Activated CD4-positive, alpha-beta T cell treated with anti-CD3 and anti-CD28 coated beads, Interleukin-2, amount 10 ng/mL, durations not matched to agents 24 days and 14 days (primary cell): Measurements from ENCODE around the gene TLN1. TPM values are rescaled to one million over a fixed set of nuclear protein-coding genes. Genes with fewer than 3 reads are reported as not detected.

ENCODE experiments used
- DNase-seq: peaks from one replicate; pipeline ENCODE4 v3.0.0; 2022
- H3K27ac Mint-ChIP-seq: one replicate; pipeline ENCODE4 v1.8.0; 2022; ENCODE audit warnings: mild to moderate bottlenecking, mixed read lengths
- H3K27me3 Mint-ChIP-seq: one replicate; pipeline ENCODE4 v1.8.0; 2022; ENCODE audit warnings: mixed read lengths
- H3K36me3 Mint-ChIP-seq: one replicate; pipeline ENCODE4 v1.8.0; 2022; ENCODE audit warnings: low read depth, mild to moderate bottlenecking, mixed read lengths
- H3K4me1 Mint-ChIP-seq: one replicate; pipeline ENCODE4 v1.8.0; 2021; ENCODE audit warnings: mixed read lengths
- H3K4me3 Mint-ChIP-seq: one replicate; pipeline ENCODE4 v1.8.0; 2022; ENCODE audit warnings: mild to moderate bottlenecking, moderate library complexity, mixed read lengths
- H3K9me3 Mint-ChIP-seq: one replicate; pipeline ENCODE4 v1.8.0; 2021; ENCODE audit warnings: mixed read lengths
- intact Hi-C: fragments of 100-400 bp; cut with micrococcal nuclease; formaldehyde crosslinking; loops from one replicate; pipeline ENCODE4 v1.15.1; 2023
- total RNA-seq: library from RNA; stranded (reverse); gene quantifications from 2 replicates; pipeline ENCODE4 v1.2.3, GENCODE V29; 2022

TLN1 gene
- total RNA-seq, 1 donor from 2014 or later = 220 TPM

GRCh38 chr9:35730486-35730854 lies 1.5 kb downstream of the TLN1 start:
- no peaks in the 10 kb centered on the region for H3K27me3 Mint-ChIP-seq
- H3K27ac Mint-ChIP-seq = peak overlapping the region; percentile 60

DNA sequence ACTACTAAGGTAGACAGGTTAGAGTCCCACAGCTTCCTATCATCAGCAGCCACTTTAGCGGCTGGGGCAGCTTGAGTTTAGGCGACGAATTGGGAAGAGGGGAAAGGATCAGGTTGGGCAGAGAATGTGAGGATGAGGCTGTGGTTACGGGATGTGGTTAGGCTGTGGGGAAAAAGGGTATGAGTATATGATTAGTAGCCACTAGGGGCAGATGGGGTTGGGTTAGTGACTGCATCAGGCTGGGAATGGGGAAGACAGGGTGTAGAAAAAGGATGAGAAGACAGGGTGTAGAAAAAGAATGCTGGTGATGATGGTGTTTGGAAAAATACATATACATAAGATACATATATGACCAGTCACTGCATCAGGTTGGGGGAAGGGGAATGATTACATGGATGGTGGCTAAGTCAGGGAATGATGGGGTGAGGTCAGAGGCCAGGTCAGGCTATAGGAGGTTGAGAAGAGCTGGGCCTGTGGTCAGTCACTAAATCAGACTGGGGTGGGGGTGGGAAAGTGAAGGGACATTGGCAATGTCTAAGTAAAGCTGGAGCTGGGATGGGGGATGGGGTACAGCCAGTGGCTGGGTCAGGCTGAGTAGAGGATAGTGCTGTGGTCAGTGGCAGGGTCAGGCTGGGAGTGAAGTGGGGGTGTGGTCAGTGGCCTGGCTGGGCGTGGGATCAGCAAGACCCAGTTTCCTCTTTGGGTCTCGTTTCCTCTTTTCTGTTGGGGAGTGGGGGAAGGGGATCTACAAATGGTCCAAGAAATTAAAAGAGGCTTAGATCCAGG lies 2.1 kb downstream of the TLN1 start:
- Mint-ChIP-seq H3K27me3 (no peaks in the 10 kb centered on the region), H3K4me1 (peaks cover 20% of the 10 kb centered on the region), H3K36me3 (peaks cover 18% of the 10 kb centered on the region), H3K9me3 (no peaks in the 10 kb centered on the region), H3K27ac (peak overlapping the region; percentile 60), H3K4me3 (no peak overlapping the region)
- peak; percentile 78 for DNase-seq
- intact Hi-C loops = loop anchor here (2.0 to 5.0 kb wide), 2 partner anchors 33 to 618 kb away; no protein-coding TSS in a partner anchor

More at GRCh38 chr9:35730486-35730854, 1.5 kb downstream of the TLN1 start:
- no peak for DNase-seq
- H3K4me3 Mint-ChIP-seq = no peak overlapping the region
- H3K4me1 Mint-ChIP-seq = peaks cover 22% of the 10 kb centered on the region
- peaks cover 22% of the 10 kb centered on the region for H3K36me3 Mint-ChIP-seq
- no peaks in the 10 kb centered on the region for H3K9me3 Mint-ChIP-seq
- intact Hi-C loops = loop anchor here (5.0 kb wide), 1 partner anchor 618 kb away; no protein-coding TSS in a partner anchor

- Mint-ChIP-seq H3K4me1 (peaks cover 19% of the 10 kb centered on the region), H3K9me3 (no peaks in the 10 kb centered on the region), H3K4me3 (no peak overlapping the region), H3K36me3 (peaks cover 23% of the 10 kb centered on the region), H3K27me3 (no peaks in the 10 kb centered on the region), H3K27ac (no peak overlapping the region)
- DNase-seq = peak; percentile 63
- intact Hi-C loops = loop anchor here (2.0 kb wide), 1 partner anchor 32 kb away; no protein-coding TSS in a partner anchor
Observed at GRCh38 chr9:35729101-35729500, 2.9 kb downstream of the TLN1 start.

DNA sequence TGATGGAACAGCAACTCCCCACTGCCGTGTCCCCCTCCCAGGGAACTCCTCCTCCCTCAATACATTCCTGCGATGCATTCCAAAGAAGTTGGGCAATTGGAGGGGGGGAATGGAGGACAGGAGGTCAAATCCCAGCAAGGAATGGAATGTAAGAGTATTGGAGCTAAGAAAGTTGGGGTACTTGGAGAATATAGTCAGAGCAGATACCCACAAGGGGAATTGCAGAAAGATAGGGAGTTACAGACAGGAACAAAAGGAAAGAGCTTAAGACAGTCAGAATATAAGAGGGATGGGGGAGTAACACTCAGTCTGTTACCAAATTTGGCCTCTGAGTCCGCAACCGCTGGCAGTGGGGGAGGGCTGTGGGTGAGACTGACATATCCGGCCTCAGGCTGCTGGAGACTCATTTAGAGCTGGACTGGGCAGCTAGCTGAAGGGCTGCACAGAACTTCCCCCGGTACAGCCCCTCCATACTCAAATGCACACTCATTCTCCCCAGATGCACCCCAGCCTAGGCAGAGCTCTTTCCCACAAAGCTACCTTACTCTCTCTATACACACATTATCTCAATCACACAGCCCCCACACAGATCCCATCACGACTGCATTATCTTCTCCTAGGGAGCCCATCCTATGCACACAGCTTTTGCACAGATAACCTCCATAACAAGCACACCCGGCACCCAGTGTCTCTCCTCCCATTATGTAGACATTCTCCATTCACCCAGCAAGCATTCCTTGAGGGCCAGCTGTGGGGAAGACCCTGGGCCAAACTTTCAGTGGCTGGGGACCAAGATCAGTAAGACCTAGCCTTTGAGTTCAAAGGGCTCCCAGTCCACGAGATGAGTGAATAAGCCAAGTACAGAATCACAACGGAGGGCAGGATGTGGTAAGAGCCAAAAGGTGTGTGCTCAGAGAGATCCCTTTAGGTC lies 3.7 kb downstream of the TLN1 start:
- H3K36me3 Mint-ChIP-seq = peaks cover 29% of the 10 kb centered on the region
- no peak overlapping the region for H3K27ac Mint-ChIP-seq
- intact Hi-C loops = loop anchor here (2.0 kb wide), 1 partner anchor 32 kb away; no protein-coding TSS in a partner anchor
- H3K4me3 Mint-ChIP-seq = no peak overlapping the region
- no peaks in the 10 kb centered on the region for H3K27me3 Mint-ChIP-seq
- peaks cover 16% of the 10 kb centered on the region for H3K4me1 Mint-ChIP-seq
- H3K9me3 Mint-ChIP-seq = no peaks in the 10 kb centered on the region
- peak; percentile 82 for DNase-seq

GRCh38 chr9:35727676-35728040 lies 4.3 kb downstream of the TLN1 start:
- Mint-ChIP-seq H3K27me3 (no peaks in the 10 kb centered on the region), H3K27ac (no peak overlapping the region), H3K4me3 (no peak overlapping the region), H3K36me3 (peaks cover 33% of the 10 kb centered on the region), H3K9me3 (no peaks in the 10 kb centered on the region), H3K4me1 (peaks cover 11% of the 10 kb centered on the region)
- intact Hi-C loops = loop anchor here (2.0 kb wide), 1 partner anchor 31 kb away; no protein-coding TSS in a partner anchor
- DNase-seq = no peak

DNA sequence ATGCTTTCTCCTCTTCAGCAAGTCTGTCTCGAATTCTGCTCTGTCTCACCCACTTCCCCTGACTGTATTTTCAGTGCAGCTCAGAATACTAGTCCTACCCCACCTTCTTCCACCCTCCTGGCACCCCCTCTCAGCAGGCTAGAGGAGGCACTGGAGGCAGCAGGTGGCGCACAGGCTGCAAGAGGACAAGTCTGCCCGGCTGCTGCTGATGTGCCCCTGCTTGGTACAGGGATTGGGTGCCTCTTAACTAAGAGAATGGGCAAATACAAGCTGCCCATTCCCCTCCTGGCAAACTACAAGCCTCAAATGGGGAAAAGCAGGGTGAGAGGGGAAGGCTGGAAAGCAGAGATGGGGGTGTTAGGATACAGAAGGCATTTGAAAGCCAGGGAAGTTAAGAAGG lies 5.1 kb downstream of the TLN1 start:
- no peaks in the 10 kb centered on the region for H3K27me3 Mint-ChIP-seq
- peak; percentile 75 for DNase-seq
- no peaks in the 10 kb centered on the region for H3K9me3 Mint-ChIP-seq
- intact Hi-C loops = no loop called here
- peaks cover 40% of the 10 kb centered on the region for H3K36me3 Mint-ChIP-seq
- H3K4me1 Mint-ChIP-seq = peaks cover 11% of the 10 kb centered on the region
- H3K27ac Mint-ChIP-seq = peak overlapping the region; percentile 67
- no peak overlapping the region for H3K4me3 Mint-ChIP-seq

DNA sequence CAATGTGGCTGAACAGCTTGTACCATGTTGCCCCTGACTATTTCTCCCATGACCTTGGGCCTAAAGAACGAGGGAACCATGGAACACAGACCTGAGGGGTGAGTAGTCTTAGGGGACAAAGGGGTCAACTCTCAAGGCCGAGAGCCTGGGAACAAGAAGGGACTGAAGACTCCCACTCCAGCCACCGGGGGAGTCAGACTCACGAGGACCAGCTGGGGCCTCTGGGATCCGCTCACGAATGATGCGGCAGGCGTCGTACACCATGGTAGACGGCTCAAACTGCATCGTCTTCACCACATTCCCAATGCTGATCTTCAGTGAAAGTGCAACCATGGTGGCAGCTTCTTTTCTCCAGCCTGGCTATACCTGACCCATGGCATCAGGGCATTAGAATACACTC lies 6.6 kb downstream of the TLN1 start:
- peaks cover 49% of the 10 kb centered on the region for H3K36me3 Mint-ChIP-seq
- DNase-seq = no peak
- H3K27me3 Mint-ChIP-seq = no peaks in the 10 kb centered on the region
- no peak overlapping the region for H3K4me3 Mint-ChIP-seq
- no peak overlapping the region for H3K27ac Mint-ChIP-seq
- intact Hi-C loops = no loop called here
- H3K9me3 Mint-ChIP-seq = no peaks in the 10 kb centered on the region
- H3K4me1 Mint-ChIP-seq = peaks cover 8% of the 10 kb centered on the region

GRCh38 chr9:35723908-35724307 lies 8.1 kb downstream of the TLN1 start:
- no peak overlapping the region for H3K27ac Mint-ChIP-seq
- H3K9me3 Mint-ChIP-seq = no peaks in the 10 kb centered on the region
- H3K4me3 Mint-ChIP-seq = no peak overlapping the region
- peaks cover 62% of the 10 kb centered on the region for H3K36me3 Mint-ChIP-seq
- no peak for DNase-seq
- no peaks in the 10 kb centered on the region for H3K27me3 Mint-ChIP-seq
- intact Hi-C loops = no loop called here
- peaks cover 8% of the 10 kb centered on the region for H3K4me1 Mint-ChIP-seq

DNA sequence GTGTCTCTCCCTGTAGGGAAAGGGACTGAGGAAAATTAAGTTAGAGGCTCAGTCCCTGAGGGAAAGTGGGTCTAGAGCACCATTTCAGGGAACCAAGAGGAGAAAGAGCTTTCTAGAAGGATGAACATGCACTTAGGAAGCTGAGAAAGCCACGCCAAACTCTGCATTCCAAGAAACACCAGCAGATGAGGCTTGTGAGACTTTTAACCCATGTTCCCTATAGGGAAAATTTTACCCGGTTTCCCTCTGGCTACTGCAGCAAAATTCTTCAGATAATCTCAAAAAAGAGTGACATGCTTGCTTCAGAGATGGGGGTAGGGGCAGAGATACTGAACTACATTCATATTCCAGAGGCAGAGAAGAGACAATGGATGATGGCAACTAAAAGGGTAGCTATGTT lies 8.6 kb downstream of the TLN1 start:
- Mint-ChIP-seq H3K36me3 (peaks cover 64% of the 10 kb centered on the region), H3K4me1 (peaks cover 8% of the 10 kb centered on the region), H3K27ac (no peak overlapping the region), H3K9me3 (no peaks in the 10 kb centered on the region), H3K4me3 (no peak overlapping the region), H3K27me3 (no peaks in the 10 kb centered on the region)
- DNase-seq = no peak
- intact Hi-C loops = no loop called here

DNA sequence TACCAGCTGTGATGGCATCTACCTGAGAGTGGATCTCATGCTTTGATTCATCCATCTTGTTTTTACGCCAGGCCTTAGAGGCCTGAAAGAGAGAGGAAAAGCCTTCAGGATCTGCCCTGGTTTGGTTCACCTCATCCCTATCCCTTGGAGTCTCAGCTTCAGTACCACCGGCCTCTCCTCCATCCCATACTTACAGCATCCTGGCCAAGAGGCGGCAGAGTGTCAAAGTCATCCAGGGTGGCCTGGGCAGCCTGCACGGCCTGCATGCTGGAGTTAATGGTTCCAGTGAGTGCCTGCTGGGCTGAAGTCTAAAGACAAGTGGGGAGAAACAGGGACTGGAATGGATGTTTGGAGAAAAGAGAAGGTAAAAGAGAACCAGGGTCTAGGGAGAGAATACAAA lies 12.4 kb downstream of the TLN1 start:
- intact Hi-C loops = no loop called here
- peaks cover 84% of the 10 kb centered on the region for H3K36me3 Mint-ChIP-seq
- no peaks in the 10 kb centered on the region for H3K27me3 Mint-ChIP-seq

DNA sequence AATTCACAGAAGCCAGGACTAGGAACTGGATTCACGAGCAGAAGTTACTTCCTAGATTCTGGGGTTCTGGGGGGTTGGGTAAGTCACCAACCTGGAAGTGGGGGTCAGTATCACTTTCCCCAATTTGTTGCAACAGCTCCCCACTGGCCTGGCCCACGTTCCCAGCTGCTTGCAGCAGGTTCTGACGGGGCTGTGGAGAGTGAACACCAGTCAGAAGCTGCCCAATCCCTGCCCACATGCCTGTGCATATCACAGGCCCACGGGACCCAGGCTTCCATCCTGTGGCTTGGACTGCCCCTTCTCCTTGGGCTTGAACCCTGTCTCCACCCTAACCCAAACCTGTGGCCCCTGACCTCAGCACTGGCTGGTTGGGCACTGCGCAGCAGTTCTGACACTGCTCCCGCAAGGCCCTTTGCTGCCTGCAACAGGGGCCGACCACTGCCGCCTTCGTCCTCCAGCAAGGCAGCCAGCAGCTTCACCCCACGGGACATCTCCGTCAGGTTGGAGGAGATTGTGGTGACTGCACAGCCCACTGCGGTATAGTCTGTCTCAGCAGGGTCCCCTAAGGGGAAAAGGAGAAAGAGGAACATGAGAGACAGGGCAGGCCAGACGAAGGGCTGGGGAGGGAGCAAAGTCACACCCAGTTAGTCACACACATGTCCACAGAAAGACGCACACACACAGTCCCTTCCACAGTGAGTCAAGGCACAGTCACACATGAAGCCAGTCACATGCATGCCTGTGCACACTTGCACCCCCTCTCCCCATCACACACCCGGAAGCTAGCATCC lies 13.1 kb downstream of the TLN1 start:
- intact Hi-C loops = no loop called here
- DNase-seq = no peak
- Mint-ChIP-seq H3K27me3 (no peaks in the 10 kb centered on the region), H3K4me1 (peaks cover 3% of the 10 kb centered on the region), H3K9me3 (no peaks in the 10 kb centered on the region), H3K27ac (no peak overlapping the region), H3K4me3 (no peak overlapping the region), H3K36me3 (peaks cover 85% of the 10 kb centered on the region)

More for the DNA sequence above, 12.4 kb downstream of the TLN1 start:
- no peak overlapping the region for H3K27ac Mint-ChIP-seq
- DNase-seq = no peak
- no peak overlapping the region for H3K4me3 Mint-ChIP-seq
- no peaks in the 10 kb centered on the region for H3K9me3 Mint-ChIP-seq
- peaks cover 3% of the 10 kb centered on the region for H3K4me1 Mint-ChIP-seq

DNA sequence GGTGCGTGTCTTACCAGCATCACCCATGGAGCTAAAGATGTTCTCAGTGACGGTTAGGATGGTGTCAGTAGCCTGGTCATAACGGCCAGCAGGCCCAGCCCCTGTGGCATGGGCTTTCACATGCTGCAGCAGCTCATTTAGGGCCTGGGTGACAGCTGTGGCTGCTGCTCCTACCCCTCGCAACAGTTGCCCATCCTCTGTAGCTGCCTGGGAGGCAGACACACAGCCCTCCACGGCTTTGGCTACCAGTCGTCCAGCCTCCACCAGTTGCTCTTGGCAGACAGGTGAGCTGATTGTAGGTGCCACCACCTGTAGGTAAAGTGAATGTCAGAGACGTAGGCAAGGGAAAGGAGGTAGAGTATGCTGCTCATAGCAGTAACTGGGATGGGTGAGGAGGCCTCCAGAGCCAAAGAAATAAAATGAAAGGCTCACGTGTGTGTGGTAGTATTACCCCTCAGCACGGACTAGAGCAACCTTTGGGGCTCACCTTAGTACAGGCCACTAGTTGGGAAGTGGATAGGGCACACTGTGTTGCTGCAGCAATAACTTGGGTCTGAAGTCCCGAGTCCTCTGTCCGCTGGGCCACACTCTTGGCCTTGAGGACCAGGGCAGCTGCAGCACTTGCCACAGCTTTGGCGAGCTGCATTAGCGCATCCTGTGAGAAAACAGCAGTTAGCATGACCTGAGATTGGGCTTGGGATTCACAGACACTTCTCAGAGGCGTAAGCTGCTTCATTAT lies 14.7 kb downstream of the TLN1 start:
- Mint-ChIP-seq H3K36me3 (peaks cover 84% of the 10 kb centered on the region), H3K27ac (no peak overlapping the region), H3K4me3 (no peak overlapping the region), H3K9me3 (no peaks in the 10 kb centered on the region), H3K4me1 (peaks cover 3% of the 10 kb centered on the region), H3K27me3 (no peaks in the 10 kb centered on the region)
- DNase-seq = no peak
- intact Hi-C loops = no loop called here

GRCh38 chr9:35716230-35716629 lies 15.8 kb downstream of the TLN1 start:
- no peaks in the 10 kb centered on the region for H3K9me3 Mint-ChIP-seq
- H3K4me1 Mint-ChIP-seq = peaks cover 4% of the 10 kb centered on the region
- H3K27ac Mint-ChIP-seq = no peak overlapping the region
- H3K4me3 Mint-ChIP-seq = no peak overlapping the region
- intact Hi-C loops = no loop called here
- no peak for DNase-seq
- H3K36me3 Mint-ChIP-seq = peaks cover 84% of the 10 kb centered on the region
- H3K27me3 Mint-ChIP-seq = no peaks in the 10 kb centered on the region
